NCI-H1436 (cell line): Measurements from ENCODE around the gene TCF3.

ENCODE experiments used
- DNase-seq: peaks from one replicate; lab custom pipeline; 2025; lab: John Stamatoyannopoulos, UW

The TCF3 gene

GRCh38 chr19:1580957-1581356 is 71.5 kb downstream of the TCF3 start:
- DNase-seq = no peak

DNA sequence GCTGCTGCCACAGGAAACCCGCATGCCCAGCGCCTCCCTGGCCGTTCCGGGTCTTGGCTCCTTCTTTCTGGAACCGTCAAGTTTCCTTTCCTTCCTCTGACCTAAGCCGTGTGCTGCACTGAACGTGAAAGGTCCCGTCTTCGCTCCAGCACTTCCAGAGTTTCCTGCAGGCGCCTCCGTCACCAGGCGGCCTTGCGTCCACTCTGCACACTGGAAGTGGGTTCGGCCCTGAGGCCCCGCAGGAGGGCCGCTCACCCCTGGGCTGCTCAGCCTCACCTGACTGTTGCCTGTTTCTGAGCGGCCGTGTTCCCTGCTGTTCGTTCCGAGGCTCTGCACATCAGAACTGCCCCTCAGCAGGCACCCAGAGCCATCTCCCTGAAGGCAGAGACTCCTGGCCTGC is 72.0 kb downstream of the TCF3 start:
- no peak for DNase-seq

- DNase-seq = no peak
Observed at GRCh38 chr19:1579222-1579621, 73.2 kb downstream of the TCF3 start.

DNA sequence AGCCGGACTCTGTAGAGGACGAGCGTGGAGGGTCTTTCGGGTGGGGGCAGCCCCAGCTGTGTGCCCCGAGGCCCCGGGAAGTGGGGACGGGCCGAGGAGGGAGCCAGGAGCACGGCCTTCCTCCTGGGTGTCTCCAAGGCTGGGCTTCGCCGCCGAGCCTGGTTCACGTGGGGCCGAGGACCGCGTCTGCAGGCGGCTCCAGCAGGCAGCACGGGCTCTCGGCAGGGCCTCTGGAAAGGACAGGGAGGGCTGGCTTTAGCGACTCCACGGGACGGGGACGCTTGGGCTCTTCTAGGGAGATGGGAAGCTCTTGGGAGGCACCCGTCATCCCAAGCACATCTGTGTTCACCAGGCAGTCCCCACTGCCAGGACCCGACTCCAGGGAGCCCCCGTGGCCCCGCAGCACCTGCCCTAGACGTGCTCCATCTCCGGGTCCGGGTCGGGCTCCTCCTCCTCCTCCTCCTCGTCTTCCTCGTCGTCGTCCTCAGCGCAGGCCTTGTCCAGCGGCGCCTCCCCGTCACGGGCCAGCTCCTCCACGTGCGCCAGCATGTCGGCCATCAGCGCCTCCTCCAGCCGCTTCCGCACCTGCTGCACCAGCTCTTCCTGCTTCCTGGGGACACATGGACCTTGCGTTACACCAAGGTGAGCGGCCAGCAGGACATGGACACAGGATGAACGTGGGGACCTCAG is 74.3 kb downstream of the TCF3 start:
- no peak for DNase-seq

GRCh38 chr19:1577090-1577928 is 75.1 kb downstream of the TCF3 start:
- no peak for DNase-seq

GRCh38 chr19:1576242-1577089 is 75.9 kb downstream of the TCF3 start:
- no peak for DNase-seq

DNA sequence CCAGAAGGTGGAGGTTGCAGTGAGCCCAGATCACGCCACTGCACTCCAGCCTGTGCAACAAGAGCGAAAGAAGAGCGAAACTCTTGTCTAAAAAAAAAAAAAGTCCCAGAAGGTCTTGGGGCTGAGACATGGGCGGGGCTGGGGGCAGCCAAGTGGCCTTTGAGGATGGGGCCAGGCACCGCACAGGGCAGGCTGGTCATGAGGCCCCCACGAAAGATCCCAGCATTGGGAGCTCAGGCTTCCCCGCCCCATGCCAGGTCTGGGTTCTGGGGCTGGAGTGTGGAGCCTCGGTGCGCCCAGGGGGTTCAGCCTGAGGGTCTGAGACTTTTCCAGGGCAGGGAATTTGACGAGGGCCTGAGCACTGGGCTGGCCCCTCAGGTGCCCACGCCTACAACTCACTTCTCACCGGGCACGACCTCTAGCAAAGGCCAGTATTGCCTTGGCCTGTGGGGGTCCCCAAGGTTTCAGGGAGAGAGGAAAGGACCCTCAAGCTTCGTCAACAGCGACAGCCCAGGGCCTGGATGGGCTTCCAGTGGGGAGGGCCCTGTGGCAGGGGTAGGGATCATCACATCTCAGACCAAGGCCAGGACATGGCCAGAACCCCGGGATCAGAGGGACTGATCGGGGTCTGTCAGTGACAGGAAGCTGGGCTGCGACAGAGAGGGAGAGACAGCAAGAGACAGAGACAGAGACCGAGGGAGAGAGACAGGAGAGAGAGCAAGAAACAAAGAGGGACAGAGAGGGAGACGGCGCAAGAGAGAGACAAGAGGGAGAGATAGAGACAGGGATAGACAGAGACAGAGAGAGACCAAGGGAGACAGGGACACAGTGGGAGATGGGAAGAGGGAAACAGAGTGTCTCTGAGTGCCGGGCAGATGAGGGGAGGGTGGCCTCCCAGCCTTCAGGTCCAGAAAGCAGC is 76.8 kb downstream of the TCF3 start:
- DNase-seq = no peak

DNA sequence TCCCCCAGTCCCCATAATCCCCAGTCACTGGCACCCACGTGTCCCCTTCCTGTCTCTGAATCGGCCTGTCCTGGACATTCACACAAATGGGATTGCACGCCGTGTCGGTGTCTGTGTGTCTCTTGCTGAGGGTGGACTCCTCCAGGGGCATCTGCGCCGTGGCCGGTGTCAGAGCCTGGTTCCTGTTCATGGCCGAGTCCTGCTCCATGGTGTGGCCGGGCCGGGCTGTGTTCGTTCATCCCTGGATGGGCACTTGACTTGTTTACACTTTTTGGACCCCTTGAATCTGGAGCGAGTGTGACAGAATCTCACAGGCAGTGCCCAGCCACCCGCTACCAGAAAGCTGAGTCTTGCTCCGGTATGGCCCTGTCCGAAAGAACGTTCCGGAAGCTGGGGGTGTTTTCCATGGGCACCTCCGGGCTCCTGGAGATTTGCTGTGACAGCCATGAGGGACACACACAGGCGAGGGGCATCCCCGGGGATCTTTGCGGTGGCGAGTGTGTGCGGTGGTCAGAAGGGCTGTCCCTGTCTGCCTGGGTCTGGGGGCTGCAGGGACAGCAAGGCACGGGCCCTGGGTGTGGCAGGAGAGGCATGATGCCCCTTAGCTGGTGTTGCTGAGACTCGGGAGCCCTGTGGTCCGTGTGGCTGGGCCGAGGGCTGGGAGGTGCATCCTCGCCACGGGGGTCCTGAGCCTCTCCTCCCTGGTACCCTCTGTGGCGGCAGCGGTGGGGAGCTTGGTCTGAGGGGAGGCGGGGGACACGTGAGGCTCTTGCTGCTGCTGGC is 77.9 kb downstream of the TCF3 start:
- no peak for DNase-seq

DNA sequence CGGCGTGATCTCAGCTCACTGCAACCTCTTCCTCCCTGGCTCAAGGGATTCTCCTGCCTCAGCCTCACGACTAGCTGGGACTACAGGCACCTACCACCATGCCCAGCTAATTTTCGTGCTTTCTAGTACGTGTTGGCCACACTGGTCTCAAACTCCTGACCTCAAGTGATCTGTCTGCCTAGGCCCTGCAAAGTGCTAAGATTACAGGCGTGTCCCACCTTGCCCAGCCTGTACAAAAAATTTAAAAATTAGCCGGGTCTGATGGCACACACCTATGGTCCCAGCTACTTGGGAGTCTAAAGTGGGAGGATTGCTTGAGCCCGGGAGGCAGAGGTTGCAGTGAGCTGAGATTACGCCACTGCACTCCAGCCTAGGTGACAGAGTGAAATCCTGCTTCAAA is 79.6 kb downstream of the TCF3 start:
- DNase-seq = no peak

- DNase-seq = no peak
Observed at GRCh38 chr19:1571358-1571757, 81.1 kb downstream of the TCF3 start.

- DNase-seq = no peak
Observed at GRCh38 chr19:1570836-1571235, 81.6 kb downstream of the TCF3 start.

DNA sequence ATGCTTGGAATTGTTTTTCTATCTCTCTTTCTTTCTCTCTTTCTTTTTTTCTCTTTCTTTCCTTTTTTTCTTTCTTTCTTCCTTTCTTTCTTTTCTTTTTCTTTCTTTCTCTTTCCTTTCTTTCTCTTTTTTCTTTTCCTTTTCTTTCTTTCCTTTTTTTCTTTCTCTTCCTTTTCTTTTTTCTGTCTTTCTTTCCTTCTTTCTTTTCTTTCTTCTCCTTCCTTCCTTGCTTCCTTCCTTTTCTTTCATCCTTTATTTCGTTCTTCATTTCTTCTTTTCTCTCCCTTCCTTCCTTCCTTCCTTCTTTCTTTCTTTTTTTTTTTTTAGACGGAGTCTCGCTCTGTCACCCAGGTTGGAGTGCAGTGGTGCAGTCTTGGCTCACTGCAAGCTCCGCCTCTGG is 82.4 kb downstream of the TCF3 start:
- DNase-seq = no peak

- peak; percentile 84 for DNase-seq
Observed at GRCh38 chr19:1568320-1569019, 83.9 kb downstream of the TCF3 start, which contains the start of gene MEX3D. Gene MEX3D, minus strand, starts transcription at chr19:1568325. Its CDS starts 267 bp downstream, at chr19:1568058.

GRCh38 chr19:1567848-1568227 is 84.6 kb downstream of the TCF3 start:
- no peak for DNase-seq

- DNase-seq = no peak
Observed at GRCh38 chr19:1567116-1567847, 85.1 kb downstream of the TCF3 start.

- peak; percentile 75 for DNase-seq
Observed at GRCh38 chr19:1566392-1567115, 85.9 kb downstream of the TCF3 start.

GRCh38 chr19:1563251-1563650 is 89.2 kb downstream of the TCF3 start:
- DNase-seq = no peak

- DNase-seq = no peak
Observed at GRCh38 chr19:1561236-1561842, 91.1 kb downstream of the TCF3 start.
